Measurements from ENCODE around the gene ALG14. TPM values are rescaled to one million over a fixed set of nuclear protein-coding genes. Genes with fewer than 3 reads are reported as not detected.

Gene ALG14
- total RNA-seq, 1 donor from 2014 or later = 0.49 TPM

DNA sequence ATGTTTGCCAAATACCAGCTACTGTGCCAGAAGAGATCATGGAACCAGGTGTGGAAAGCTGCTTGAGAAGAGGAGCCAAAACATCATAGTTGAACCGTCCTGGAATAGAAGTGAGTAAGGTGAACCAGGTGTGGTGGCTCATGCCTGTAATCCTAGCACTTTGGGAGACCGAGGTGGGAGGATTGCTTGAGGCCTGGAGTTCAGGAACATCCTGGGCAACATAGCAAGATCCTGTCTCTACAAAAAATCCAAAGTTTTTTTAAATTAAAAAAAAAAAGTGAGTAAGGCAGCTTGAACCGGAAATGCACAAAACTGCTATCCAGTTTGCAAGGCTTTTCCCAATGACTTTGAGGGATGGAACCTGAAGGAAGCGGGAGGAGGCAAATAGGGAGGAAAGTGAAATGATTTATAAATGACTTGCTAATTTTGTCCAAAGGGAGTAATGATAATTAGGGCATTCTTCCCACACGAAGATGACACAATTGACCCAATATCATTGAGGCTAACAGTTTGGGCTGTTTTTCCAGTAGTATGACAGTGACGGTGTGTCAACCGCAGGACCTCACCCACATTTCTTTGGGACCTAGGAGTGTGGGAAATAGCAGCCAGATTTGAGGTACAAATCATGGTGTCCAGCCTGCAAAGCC, 144.3 kb downstream of the ALG14 start:
- Histone ChIP-seq H3K9ac (peak overlapping the region; percentile 42), H3K27me3 (no peaks in the 10 kb centered on the region), H4K20me1 (ENCODE audit: low read depth) (peaks cover 21% of the 10 kb centered on the region), H2AFZ (replicated peaks) (no peak overlapping the region), H3K4me2 (peak overlapping the region; percentile 71), H3K36me3 (no peaks in the 10 kb centered on the region), H3K4me3 (peak overlapping the region; percentile 100), H3K27ac (peak overlapping the region; percentile 100), H3K79me2 (ENCODE audit: low read depth) (peaks cover 67% of the 10 kb centered on the region), H3F3A (ENCODE audit: low read depth) (peaks cover 43% of the 10 kb centered on the region), H3K9me3 (ENCODE audit: low read depth) (no peaks in the 10 kb centered on the region), H3K4me1 (peaks cover 39% of the 10 kb centered on the region)
- no peak for TF ChIP-seq EZH2 (IDR thresholded peaks at IDR 0.05)
- TF ChIP-seq, protein P1, sequence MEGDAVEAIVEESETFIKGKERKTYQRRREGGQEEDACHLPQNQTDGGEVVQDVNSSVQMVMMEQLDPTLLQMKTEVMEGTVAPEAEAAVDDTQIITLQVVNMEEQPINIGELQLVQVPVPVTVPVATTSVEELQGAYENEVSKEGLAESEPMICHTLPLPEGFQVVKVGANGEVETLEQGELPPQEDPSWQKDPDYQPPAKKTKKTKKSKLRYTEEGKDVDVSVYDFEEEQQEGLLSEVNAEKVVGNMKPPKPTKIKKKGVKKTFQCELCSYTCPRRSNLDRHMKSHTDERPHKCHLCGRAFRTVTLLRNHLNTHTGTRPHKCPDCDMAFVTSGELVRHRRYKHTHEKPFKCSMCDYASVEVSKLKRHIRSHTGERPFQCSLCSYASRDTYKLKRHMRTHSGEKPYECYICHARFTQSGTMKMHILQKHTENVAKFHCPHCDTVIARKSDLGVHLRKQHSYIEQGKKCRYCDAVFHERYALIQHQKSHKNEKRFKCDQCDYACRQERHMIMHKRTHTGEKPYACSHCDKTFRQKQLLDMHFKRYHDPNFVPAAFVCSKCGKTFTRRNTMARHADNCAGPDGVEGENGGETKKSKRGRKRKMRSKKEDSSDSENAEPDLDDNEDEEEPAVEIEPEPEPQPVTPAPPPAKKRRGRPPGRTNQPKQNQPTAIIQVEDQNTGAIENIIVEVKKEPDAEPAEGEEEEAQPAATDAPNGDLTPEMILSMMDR (IDR thresholded peaks at IDR 0.05) = no peak
- no peak for TF ChIP-seq EZH2phosphoT487 (IDR thresholded peaks at IDR 0.05)
- H3K4me3 Mint-ChIP-seq = peak overlapping the region; percentile 96
- peaks cover 22% of the 10 kb centered on the region for H3K36me3 Mint-ChIP-seq
- H3K27ac Mint-ChIP-seq = peak overlapping the region; percentile 99
- peaks cover 8% of the 10 kb centered on the region for H3K27me3 Mint-ChIP-seq (ENCODE audit: insufficient read depth, low read depth)
- DNase-seq (ENCODE audit: low spot score) = no peak
- H3K4me1 Mint-ChIP-seq = peaks cover 52% of the 10 kb centered on the region
- no peaks in the 10 kb centered on the region for H3K9me3 Mint-ChIP-seq

DNA sequence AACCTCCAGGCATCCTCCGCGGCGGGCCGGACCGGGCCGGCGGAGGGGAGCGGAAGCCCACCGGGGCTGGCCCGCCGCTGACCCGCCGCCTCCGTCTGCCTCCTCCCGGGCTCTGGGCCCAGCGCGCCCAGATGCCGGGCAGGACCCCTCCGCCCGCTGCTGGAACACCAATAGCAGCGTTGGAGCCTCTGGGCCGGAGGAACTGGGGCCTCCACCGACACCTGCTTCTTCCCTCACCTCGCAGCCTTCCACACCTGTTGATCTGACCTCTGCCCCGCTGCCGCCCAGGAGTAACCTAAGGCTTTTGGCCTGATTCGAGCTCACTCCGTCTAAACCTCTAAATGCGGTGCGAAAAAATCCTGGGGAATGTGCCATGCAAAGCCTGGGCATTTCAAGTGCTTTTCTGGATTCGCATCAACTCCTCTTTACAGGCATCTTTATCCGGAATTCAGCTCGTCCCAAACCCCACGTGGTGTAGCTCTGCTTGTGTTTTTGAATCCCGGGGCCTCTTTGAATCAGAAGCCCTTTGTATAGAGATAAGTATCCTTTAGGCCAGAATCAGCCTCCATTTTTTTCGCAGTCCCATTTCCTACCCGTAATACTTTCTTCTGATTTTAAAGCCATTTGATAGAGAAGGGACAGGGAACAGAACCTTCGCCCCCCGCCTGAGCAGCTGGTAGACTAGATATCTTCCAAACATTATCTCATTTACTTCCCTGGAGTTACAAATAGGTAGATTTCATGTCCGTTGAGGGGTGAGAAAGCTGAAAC, 145.2 kb downstream of the ALG14 start:
- peaks cover 25% of the 10 kb centered on the region for H3K36me3 Mint-ChIP-seq
- DNase-seq (ENCODE audit: low spot score) = peak; percentile 83
- Histone ChIP-seq H2AFZ (replicated peaks) (no peak overlapping the region), H3K79me2 (ENCODE audit: low read depth) (peaks cover 75% of the 10 kb centered on the region), H3K4me2 (peak overlapping the region; percentile 71), H3K9ac (peak overlapping the region; percentile 42), H3K9me3 (ENCODE audit: low read depth) (no peaks in the 10 kb centered on the region), H3K4me1 (peaks cover 47% of the 10 kb centered on the region), H3K36me3 (no peaks in the 10 kb centered on the region), H3K4me3 (peak overlapping the region; percentile 100), H4K20me1 (ENCODE audit: low read depth) (peaks cover 29% of the 10 kb centered on the region), H3K27ac (peak overlapping the region; percentile 100), H3K27me3 (no peaks in the 10 kb centered on the region), H3F3A (ENCODE audit: low read depth) (peaks cover 43% of the 10 kb centered on the region)
- no peak for TF ChIP-seq EZH2 (IDR thresholded peaks at IDR 0.05)
- TF ChIP-seq, protein P1 (IDR thresholded peaks at IDR 0.05) = no peak
- TF ChIP-seq EZH2phosphoT487 (IDR thresholded peaks at IDR 0.05) = no peak
- peaks cover under 1% of the 10 kb centered on the region for H3K9me3 Mint-ChIP-seq
- peak overlapping the region; percentile 96 for H3K4me3 Mint-ChIP-seq
- peaks cover 60% of the 10 kb centered on the region for H3K4me1 Mint-ChIP-seq
- H3K27me3 Mint-ChIP-seq (ENCODE audit: insufficient read depth, low read depth) = peaks cover 8% of the 10 kb centered on the region
- peak overlapping the region; percentile 99 for H3K27ac Mint-ChIP-seq

GRCh38 chr1:94926915-94927404, 145.8 kb downstream of the ALG14 start, which contains the start of gene CNN3:
CNN3 (minus strand) TSS chr1:94927110; CDS start chr1:94926894, 216 bp downstream.
- Histone ChIP-seq H3K4me1 (peaks cover 54% of the 10 kb centered on the region), H3K4me2 (peak within 1 kb of the TSS; percentile 89), H3K9ac (peak within 1 kb of the TSS; percentile 100), H3K36me3 (peaks cover 3% of the 10 kb centered on the region), H3K9me3 (ENCODE audit: low read depth) (no peaks in the 10 kb centered on the region), H3K27me3 (no peaks in the 10 kb centered on the region), H3K79me2 (ENCODE audit: low read depth) (peaks cover 81% of the 10 kb centered on the region), H3K4me3 (peak within 1 kb of the TSS; percentile 100), H3K27ac (peak within 1 kb of the TSS; percentile 100), H3F3A (ENCODE audit: low read depth) (peaks cover 43% of the 10 kb centered on the region), H2AFZ (replicated peaks) (no peak within 1 kb of the TSS), H4K20me1 (ENCODE audit: low read depth) (peaks cover 35% of the 10 kb centered on the region)
- Mint-ChIP-seq H3K4me3 (peak within 1 kb of the TSS; percentile 96), H3K27me3 (ENCODE audit: insufficient read depth, low read depth) (peaks cover 8% of the 10 kb centered on the region), H3K4me1 (peaks cover 64% of the 10 kb centered on the region), H3K9me3 (peaks cover 5% of the 10 kb centered on the region), H3K27ac (peak within 1 kb of the TSS; percentile 100), H3K36me3 (peaks cover 31% of the 10 kb centered on the region)
- TF ChIP-seq, protein P1 (IDR thresholded peaks at IDR 0.05) = no peak
- TF ChIP-seq EZH2phosphoT487 (IDR thresholded peaks at IDR 0.05) (no peak), EZH2 (IDR thresholded peaks at IDR 0.05) (no peak)
- DNase-seq (ENCODE audit: low spot score) = peak; percentile 98

Data from neural progenitor cell (in vitro differentiated cells).